ENCODE results near the gene GRAPL.
"Not testable (repeated sequence)": the region's sequence is repeated elsewhere in the genome, so short reads cannot be mapped to it uniquely, and the experiment has no call there.

DNA sequence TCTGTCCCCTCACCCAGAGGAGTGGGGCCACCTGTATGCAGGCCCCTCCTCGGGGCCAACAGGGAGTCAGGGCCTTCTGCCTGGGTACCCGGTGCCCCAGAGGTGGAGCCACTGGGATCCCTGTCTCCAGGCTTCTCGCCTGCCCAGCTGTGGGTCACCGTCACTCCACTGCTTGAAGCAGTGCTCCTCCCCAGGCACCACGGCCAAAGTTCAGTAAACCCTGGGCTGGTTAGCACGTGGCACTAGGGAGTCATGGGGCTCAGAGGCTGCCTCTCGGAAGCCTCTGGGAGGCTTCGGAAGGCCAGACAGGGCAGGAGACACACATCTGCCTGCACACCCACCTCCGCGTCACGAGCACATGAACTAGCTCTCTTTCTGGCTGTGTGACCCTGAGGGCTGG lies 18.1 kb downstream of the GRAPL start:
- not testable (repeated sequence) for TF ChIP-seq CTCF (IDR thresholded peaks at IDR 0.05); POLR2A (IDR thresholded peaks at IDR 0.05; ENCODE audit: low read depth)

All from esophagus muscularis mucosa (tissue), 3 donors.